ENCODE data around the gene UNC79. TPM values are rescaled to one million over a fixed set of nuclear protein-coding genes. Genes with fewer than 3 reads are reported as not detected.
A peak's percentile ranks its signal among the peaks of the same experiment; 100 is the strongest.

UNC79 gene
- total RNA-seq, 2 donors from 2014 or later, result 6.0 to 14.4 TPM

DNA sequence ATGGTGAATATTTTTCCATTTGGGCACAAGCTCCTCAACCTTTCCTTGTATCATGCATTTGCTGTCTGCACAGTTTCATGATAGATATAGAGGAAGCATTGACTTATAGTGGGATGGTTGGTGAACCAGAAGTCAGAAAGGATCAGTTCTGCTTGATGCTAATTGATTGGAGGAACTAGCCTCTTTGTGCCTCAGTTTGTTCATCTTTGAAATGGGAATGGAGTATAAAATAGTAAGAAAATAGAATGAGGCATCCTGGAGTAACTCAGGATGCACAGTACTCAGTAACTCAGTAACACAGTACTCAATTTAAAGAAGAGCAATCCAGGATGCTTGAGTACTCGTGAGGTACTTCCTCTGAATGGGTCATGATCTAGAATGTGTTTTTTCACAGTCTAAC, 109.5 kb downstream of the UNC79 start:
- no peak overlapping the region for H3K4me3 Mint-ChIP-seq
- no peak overlapping the region for H3K9ac ChIP-seq (ENCODE audit: extremely low read depth, low read length, poor library complexity, severe bottlenecking)
- no peak overlapping the region for H3K27ac Mint-ChIP-seq

DNA sequence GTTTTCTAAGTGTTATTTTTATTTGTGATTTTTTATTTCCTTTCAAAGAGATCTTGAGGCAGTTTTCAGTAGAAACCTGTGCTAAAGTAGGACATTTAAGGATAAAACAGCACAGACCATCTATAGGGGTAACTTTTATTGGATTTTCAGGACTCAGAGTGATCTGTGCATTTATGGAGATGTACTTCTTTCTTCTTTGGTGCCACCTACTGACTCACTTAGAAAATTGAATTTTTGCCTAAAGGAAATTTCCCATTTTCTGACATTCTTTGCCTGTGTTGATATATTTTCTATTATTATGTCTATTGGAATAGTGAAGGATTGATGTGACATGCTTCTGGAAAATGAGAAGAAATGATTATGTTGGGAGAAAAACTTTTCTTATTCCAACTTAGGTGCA, 113.0 kb downstream of the UNC79 start:
- TF ChIP-seq, protein P1, sequence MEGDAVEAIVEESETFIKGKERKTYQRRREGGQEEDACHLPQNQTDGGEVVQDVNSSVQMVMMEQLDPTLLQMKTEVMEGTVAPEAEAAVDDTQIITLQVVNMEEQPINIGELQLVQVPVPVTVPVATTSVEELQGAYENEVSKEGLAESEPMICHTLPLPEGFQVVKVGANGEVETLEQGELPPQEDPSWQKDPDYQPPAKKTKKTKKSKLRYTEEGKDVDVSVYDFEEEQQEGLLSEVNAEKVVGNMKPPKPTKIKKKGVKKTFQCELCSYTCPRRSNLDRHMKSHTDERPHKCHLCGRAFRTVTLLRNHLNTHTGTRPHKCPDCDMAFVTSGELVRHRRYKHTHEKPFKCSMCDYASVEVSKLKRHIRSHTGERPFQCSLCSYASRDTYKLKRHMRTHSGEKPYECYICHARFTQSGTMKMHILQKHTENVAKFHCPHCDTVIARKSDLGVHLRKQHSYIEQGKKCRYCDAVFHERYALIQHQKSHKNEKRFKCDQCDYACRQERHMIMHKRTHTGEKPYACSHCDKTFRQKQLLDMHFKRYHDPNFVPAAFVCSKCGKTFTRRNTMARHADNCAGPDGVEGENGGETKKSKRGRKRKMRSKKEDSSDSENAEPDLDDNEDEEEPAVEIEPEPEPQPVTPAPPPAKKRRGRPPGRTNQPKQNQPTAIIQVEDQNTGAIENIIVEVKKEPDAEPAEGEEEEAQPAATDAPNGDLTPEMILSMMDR (conservative IDR thresholded peaks at IDR 0.05), result peak; percentile 67
- no peaks in the 10 kb centered on the region for H3K36me3 ChIP-seq (ENCODE audit: control insufficient read depth, insufficient read depth, low read length)
- no peaks in the 10 kb centered on the region for H3K4me1 ChIP-seq (ENCODE audit: control insufficient read depth, insufficient read depth, low read length)
- Mint-ChIP-seq H3K27ac (no peak overlapping the region), H3K4me1 (no peaks in the 10 kb centered on the region), H3K4me3 (no peak overlapping the region), H3K27me3 (ENCODE audit: insufficient read depth) (no peaks in the 10 kb centered on the region), H3K9me3 (no peaks in the 10 kb centered on the region), H3K36me3 (ENCODE audit: low read depth) (no peaks in the 10 kb centered on the region)
- H3K9ac ChIP-seq (ENCODE audit: extremely low read depth, low read length, poor library complexity, severe bottlenecking), result no peak overlapping the region
- H3K27ac ChIP-seq (ENCODE audit: low read depth, low read length), result no peak overlapping the region
- no peaks in the 10 kb centered on the region for H3K27me3 ChIP-seq (ENCODE audit: control insufficient read depth, insufficient read depth, low read length, poor library complexity, severe bottlenecking)
- H3K4me3 ChIP-seq (ENCODE audit: low read length), result no peak overlapping the region
- no peak for DNase-seq
- no peaks in the 10 kb centered on the region for H3K9me3 ChIP-seq (ENCODE audit: control insufficient read depth, low read length)

More for the DNA sequence above, 109.5 kb downstream of the UNC79 start:
- H3K9me3 ChIP-seq (ENCODE audit: control insufficient read depth, low read length), result no peaks in the 10 kb centered on the region
- Mint-ChIP-seq H3K9me3 (no peaks in the 10 kb centered on the region), H3K27me3 (ENCODE audit: insufficient read depth) (no peaks in the 10 kb centered on the region), H3K36me3 (ENCODE audit: low read depth) (peaks cover 4% of the 10 kb centered on the region), H3K4me1 (no peaks in the 10 kb centered on the region)
- H3K27me3 ChIP-seq (ENCODE audit: control insufficient read depth, insufficient read depth, low read length, poor library complexity, severe bottlenecking), result no peaks in the 10 kb centered on the region
- TF ChIP-seq, protein P1 (conservative IDR thresholded peaks at IDR 0.05), result no peak
- 74 to 100% methylated on average over 1 of the region's 1 CpG for WGBS, 2 experiments (ENCODE audit: insufficient coverage in 1 of 2, insufficient read length in 1 of 2)
- no peak for DNase-seq
- no peaks in the 10 kb centered on the region for H3K4me1 ChIP-seq (ENCODE audit: control insufficient read depth, insufficient read depth, low read length)
- no peaks in the 10 kb centered on the region for H3K36me3 ChIP-seq (ENCODE audit: control insufficient read depth, insufficient read depth, low read length)
- H3K4me3 ChIP-seq (ENCODE audit: low read length), result no peak overlapping the region
- H3K27ac ChIP-seq (ENCODE audit: low read depth, low read length), result no peak overlapping the region

DNA sequence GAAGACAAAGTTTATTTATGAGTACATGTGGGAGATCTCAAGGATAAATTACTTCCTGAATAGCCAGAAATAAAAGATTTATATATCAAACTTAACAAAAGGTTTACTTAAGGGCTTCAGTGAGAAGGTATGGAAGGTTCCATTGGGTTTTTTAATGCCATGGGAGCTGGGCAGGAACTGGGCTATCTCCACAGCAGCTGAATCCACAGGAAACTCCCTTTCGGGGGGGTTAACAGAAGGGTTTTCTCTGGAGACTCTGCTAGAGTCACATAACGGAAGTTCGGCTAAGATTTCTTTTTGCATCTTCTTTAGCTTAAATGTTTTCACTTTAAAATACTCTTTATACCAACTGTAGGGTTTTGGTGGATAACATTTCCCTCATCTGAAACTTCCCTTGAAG, 113.5 kb downstream of the UNC79 start:
- H3K4me1 Mint-ChIP-seq, result no peaks in the 10 kb centered on the region
- H3K4me3 ChIP-seq (ENCODE audit: low read length), result no peak overlapping the region
- no peak for DNase-seq
- WGBS, 2 experiments (ENCODE audit: insufficient coverage in 1 of 2, insufficient read length in 1 of 2), result 89 to 100% methylated on average over 1 to 3 of the region's 3 CpGs
- H3K36me3 ChIP-seq (ENCODE audit: control insufficient read depth, insufficient read depth, low read length), result no peaks in the 10 kb centered on the region
- TF ChIP-seq, protein P1 (conservative IDR thresholded peaks at IDR 0.05), result no peak
- H3K27ac Mint-ChIP-seq, result no peak overlapping the region
- no peaks in the 10 kb centered on the region for H3K27me3 ChIP-seq (ENCODE audit: control insufficient read depth, insufficient read depth, low read length, poor library complexity, severe bottlenecking)
- no peaks in the 10 kb centered on the region for H3K36me3 Mint-ChIP-seq (ENCODE audit: low read depth)
- no peaks in the 10 kb centered on the region for H3K9me3 ChIP-seq (ENCODE audit: control insufficient read depth, low read length)
- H3K27me3 Mint-ChIP-seq (ENCODE audit: insufficient read depth), result no peaks in the 10 kb centered on the region
- H3K9ac ChIP-seq (ENCODE audit: extremely low read depth, low read length, poor library complexity, severe bottlenecking), result no peak overlapping the region
- H3K9me3 Mint-ChIP-seq, result no peaks in the 10 kb centered on the region
- no peak overlapping the region for H3K4me3 Mint-ChIP-seq
- H3K27ac ChIP-seq (ENCODE audit: low read depth, low read length), result no peak overlapping the region
- no peaks in the 10 kb centered on the region for H3K4me1 ChIP-seq (ENCODE audit: control insufficient read depth, insufficient read depth, low read length)
